ENCODE data around the gene TRMT5.

The TRMT5 gene

GRCh38 chr14:60926002-60926401 is 54.9 kb downstream of the TRMT5 start:
- no peak for DNase-seq (ENCODE audit: extremely low read depth, low read depth)
- TF ChIP-seq, protein P1, sequence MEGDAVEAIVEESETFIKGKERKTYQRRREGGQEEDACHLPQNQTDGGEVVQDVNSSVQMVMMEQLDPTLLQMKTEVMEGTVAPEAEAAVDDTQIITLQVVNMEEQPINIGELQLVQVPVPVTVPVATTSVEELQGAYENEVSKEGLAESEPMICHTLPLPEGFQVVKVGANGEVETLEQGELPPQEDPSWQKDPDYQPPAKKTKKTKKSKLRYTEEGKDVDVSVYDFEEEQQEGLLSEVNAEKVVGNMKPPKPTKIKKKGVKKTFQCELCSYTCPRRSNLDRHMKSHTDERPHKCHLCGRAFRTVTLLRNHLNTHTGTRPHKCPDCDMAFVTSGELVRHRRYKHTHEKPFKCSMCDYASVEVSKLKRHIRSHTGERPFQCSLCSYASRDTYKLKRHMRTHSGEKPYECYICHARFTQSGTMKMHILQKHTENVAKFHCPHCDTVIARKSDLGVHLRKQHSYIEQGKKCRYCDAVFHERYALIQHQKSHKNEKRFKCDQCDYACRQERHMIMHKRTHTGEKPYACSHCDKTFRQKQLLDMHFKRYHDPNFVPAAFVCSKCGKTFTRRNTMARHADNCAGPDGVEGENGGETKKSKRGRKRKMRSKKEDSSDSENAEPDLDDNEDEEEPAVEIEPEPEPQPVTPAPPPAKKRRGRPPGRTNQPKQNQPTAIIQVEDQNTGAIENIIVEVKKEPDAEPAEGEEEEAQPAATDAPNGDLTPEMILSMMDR (IDR thresholded peaks at IDR 0.05; ENCODE audit: low read depth, low read length): no peak

DNA sequence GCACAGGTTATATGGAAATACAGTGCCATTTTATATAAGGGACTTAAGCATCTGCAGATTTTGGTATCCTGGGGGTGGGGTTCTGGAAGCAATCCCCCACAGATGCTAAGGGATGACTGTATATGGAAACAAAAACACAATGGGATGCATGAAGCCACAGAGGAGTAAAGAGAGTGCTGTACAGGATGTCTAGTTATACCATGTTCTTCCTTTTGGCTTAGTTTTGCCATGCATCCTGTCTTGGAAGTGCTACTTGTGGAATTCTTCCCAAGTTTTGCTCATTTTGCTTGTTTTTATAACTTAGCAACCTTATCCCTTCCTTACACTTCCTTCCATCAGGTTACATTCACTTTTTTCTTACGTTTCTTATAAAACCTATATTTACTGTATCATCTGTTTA is 55.6 kb downstream of the TRMT5 start:
- no peak for DNase-seq (ENCODE audit: extremely low read depth, low read depth)
- TF ChIP-seq, protein P1 (IDR thresholded peaks at IDR 0.05; ENCODE audit: low read depth, low read length): no peak

DNA sequence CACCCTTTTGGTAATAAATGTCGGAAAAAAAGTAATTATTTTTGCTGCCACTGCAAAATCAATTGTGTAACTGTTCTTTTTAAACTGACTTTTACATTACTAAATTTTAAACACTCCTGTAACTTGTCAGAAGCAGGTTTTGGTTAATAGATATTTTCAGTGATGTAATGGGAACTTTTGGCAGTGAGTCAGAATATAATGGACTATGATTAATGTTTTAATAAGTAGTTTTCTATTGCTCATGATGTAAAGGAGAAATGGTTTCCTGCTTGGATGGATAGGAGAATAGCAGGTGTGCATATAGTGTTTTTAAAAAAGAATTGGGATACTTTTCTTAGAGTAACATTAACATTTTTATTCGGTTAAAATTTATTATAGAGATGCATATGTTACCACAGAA is 58.8 kb downstream of the TRMT5 start:
- DNase-seq (ENCODE audit: extremely low read depth, low read depth): no peak
- TF ChIP-seq, protein P1 (IDR thresholded peaks at IDR 0.05; ENCODE audit: low read depth, low read length): no peak
